GM19467 (cell line): ENCODE measurements around the gene ATF7.
"Not testable (repeated sequence)": the region's sequence is repeated elsewhere in the genome, so short reads cannot be mapped to it uniquely, and the experiment has no call there.

Experiments used
- ATAC-seq: cut with Tn5 transposase; IDR thresholded peaks from one replicate; pipeline ENCODE4 v1.9.1; 2021; ENCODE audit warnings: mild to moderate bottlenecking, moderate library complexity; ENCODE audit not compliant: unreplicated experiment

The ATF7 gene

DNA sequence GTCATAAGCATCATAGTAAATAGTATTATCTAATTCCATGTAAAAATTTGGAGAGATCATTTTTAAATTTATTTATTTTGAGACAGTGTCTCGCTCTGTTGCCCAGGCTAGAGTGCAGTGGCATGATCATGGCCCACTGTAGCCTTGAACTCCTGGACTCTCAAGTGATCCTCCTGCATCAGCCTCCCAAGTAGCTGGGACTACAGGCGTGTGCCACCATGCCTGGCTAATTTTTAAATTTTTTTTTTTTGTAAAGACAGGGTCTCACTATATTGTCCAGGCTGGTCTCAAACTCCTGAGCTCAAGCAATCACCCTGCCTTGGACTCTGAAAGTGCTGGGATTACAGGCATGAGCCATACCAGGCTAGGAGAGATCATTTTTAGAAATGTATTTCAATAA, 27.2 kb downstream of the ATF7 start:
- not testable (repeated sequence) for ATAC-seq

DNA sequence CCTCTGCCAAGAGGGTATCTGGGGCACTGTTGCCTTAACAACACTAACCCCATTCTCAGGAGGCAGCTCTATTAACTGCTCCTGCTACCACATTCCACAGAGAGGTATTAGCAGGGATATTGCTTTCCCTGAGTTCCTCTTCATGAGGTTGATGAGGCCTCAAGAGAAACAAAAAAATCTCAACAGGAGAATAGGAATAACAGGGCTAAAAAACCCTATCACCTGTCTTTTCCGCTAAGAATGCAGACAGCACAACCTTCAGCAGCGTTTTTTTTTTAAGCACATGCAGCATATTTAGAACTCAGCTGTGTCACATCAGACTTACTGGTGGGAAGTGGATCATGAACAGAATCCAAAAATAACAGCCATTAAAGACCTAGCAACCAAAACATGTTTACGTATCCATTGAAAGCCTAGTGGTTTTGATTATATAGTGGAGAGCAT, 29.2 kb downstream of the ATF7 start:
- ATAC-seq: no peak

DNA sequence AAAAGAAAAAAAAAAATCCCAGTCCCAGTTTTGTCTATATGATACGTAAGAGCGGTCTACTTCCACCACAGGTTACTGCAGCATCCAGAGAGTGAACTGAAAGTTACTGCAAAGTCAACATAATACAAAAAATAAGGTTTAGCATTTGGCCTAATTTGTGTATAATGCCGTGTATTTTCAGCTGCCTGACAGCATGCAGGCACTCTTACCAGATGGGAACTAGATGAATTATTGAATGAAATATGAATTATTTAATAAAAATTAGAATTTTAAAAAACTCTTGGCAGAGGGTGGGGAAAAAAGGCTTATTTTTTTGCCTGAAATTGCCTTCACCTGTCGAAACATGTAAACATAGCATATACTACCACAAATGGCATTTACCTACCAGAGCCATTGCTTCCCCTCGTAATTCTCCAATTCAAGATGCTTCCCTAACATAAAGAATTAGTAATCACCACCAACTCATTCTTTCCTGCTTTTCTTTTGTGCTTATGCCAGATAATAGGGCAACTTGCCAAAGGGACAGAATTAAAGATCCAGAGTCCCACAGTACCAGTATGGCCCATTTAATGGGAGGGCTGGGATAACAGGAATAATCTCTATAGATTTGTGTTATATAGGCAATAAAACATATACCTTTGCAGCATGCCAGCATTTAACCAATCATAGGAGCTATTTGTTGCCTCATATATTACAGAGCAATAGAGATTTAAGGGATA, 31.1 kb downstream of the ATF7 start:
- ATAC-seq: no peak

DNA sequence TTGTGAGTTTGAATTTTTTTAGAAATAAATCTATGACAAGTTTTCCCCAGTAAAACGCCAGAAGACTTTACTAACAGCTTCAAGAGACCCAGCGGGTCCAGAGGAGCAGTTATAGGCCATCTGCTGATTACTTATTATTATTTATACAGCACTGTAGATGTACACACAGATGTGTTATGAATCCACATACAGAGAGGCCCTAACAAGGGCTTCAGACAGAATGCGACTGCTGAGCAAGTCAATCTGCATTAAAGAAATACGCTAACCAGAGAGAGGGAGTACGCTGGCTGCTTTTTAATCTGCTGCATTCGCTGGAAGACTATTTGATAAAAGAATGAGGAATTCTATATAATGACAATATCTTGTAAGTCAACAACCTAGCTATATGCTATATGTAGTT, 32.5 kb downstream of the ATF7 start:
- ATAC-seq: no peak

DNA sequence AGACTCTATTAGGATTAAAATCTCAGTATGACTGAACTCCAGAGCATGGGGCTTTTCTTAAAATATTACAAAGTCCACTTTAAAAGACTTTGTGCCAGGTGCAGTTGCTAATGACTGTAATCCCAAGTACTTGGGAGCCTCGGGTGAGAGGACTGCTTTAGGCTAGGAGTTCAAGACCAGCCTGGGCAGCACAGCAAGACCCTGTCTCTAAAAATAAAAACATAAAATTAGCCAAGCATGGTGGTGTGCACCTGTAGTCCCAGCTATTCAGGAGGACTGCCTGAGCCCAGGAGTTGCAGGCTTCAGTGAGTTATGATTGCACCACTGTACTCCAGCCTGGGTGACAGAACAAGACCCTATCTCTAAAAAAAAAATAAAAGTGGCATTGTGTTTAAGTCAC, 33.2 kb downstream of the ATF7 start:
- ATAC-seq: no peak

DNA sequence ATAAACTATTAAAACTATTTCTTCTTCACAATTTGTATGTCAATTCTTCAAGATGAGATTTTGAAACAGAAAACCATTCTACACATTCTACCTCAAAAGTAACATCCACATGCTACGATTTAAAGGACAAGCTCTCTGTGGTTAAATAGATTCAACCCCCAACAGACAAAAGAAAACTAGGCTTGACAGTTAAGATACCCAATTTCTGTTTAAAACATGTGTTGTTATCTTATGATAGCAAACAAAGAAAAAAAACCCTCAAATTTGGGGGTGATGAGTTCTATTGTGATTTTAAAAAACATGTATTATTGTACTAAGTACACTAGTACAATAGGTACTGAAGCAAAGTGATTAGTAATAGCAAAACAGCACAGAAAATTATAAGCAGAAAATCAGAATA, 33.8 kb downstream of the ATF7 start:
- ATAC-seq: no peak

DNA sequence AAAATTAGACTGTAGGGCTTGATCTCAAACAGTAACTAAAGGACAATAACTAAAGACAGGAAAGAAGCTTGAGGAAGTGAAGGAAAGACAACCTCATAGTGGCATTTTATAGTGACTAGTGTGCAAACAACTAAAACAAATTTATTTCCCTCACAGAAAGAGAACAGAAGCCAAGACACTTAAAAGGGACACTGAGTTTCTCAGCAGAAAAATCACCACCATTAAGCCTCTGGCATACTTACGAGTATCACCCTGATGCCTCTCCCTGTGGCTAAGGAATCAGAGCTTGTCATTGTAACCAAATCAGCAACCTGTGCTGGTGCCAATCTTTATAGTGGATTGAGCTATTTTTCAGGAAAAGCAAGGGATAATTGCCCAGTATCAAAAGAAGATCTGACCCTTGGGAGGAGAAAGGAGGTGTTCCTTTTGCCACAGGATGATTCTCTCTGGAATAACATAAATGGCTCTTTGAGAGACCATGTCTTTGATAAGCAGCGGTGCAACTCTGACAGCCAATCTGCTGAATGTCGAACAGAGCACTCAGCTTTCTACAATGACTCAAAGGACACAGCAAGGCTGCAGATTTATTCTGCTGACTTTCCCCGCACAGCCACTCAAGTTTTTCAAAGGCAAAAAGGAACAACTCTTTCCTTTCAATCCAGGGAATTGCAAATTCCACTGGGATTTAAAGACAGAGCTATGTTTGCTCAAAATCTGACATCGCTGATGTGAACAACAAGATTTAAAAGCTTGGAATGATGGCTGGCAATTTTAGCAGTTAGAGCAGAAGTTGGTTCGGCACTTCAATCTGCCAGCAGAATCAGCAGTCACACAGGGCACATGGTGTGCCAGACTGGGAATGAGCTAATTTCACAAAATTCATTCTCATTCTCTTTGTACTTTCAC, 34.6 kb downstream of the ATF7 start:
- no peak for ATAC-seq

DNA sequence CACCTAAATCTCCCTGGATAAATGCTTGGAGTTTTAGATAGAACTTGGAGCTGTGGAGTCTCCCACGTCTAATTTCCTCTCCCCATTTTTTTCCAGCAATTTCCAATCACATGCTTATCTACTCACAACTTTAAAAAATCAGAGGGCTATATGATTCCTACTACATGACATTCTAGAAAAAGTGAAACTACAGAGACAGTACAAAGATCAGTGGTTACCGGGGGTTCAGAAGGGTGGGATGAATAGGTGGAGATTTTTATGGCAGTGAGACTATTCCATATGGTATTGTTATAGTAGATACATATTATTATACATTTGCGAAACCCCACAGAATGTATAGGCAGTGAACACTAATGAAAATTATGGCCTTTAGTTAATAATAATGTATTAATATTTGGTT, 35.5 kb downstream of the ATF7 start:
- ATAC-seq: no peak

DNA sequence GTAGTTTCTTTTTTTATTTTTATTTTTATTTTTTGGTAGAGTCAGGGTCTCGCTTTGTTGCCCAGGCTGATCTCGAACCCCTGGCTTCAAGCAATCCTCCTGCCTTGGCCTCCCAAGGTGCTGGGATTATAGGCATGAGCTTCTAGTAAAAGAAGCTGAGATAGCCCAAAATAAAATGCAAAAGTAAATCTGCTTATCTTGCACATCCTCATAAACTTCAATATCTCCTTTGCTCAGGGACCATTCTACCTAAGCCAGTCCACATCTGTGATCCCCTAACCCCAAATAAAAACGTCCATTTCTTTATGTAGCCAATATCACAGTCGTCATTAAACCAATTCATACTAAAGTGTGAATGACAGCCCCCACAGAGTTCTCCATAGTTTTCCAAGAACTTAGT, 36.3 kb downstream of the ATF7 start:
- ATAC-seq: no peak

DNA sequence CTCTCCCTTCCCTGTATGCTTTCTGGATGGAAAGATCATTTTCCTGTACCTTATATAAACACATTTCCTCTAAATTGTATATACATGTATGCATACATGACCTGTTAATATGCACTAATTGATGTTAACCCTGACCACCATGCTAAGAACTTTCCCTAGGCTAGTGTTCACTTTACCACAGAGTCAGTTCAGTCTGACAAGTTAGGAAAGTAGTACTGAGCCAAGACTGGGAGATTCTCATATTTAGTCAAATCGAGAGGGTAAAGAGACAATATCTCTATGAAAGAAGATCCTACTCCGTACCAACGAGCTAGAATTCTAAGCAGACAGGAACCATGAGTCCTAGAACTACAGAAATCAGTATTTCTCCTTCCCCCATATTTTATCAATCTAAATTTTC, 36.8 kb downstream of the ATF7 start:
- no peak for ATAC-seq

DNA sequence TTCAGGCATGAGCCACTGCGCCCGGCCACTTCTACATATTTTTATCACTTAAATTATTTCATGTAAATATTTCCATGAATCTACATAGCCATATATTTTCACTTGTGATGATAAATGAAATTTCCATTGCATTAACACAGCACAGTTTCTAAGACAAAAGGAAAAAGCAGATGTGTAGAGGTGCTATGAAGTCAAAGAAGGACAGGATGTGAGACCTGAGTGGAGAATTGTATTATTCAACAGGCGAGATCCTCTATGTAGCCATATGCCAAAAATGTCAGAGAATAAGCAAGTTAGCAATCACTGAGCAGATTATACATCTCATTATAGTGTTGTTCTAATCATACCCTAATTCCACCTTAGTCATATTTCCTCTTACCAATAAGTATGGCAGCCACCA, 38.1 kb downstream of the ATF7 start:
- no peak for ATAC-seq

DNA sequence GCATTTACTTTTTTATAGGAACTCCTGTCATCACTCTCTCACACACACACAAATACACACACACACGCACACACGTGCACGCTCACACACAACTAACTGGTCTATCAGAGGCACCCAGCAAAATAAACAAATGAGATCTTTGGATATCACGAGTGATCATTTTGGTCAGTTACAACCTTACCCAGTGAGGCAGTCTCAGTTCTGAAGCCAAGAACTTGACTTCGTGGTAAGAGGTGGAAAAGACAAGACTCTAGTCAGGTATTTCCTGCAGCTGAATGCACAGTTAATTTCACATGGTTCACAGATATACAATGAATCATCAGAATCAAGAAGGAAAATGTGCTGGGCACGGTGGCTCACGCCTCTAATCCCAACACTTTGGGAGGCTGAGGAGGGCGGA, 39.4 kb downstream of the ATF7 start:
- no peak for ATAC-seq

DNA sequence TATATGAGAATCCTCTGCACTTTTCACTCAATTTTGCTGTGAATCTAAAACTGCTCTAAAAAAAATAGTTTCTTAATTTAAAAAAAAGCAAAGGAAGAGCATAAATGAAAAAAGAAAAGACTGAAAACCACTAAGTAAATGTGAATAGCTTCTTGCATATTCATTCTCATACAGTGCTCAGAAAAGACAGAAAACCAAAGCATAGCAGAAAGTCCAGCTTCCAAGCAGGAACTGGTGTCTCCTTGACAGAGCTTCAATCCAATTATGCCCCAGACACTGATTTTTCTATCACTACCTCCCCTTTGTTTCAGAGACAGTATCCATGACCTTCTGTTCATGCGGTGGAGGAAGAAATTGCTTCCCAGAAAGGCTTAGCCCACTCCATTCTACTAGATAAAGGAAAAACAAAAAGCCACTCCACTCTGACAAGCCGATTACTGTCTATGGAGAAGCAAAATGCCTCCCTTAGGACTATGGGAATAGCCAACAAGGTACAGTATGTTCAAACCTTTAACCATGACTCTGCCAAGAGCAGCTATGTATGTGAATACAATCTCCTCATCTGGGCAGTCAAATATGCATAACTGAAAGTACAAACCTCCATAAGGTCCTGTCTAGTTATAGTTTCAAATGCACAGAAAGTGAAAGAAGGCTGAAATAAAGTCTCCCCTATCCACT, 40.6 kb downstream of the ATF7 start:
- no peak for ATAC-seq

DNA sequence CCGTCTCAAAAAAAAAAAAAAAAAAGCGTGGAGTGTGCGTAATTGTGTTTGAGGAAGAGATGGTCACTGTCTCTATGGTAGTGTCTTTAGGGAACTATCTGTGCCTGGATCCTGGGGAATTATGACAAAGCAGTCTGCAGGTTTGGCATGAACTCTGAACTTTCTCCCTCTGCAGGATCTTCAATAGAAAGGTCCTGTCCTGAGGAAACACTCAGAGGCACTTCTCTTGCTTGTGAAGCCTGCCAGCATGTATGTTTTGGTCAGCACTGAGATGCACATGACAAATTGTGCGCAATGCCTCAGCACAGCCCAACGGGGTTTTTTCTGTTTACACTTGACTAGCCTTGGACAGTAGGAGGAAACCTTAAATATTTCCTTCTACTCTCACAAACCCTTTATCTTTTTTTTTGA, 46.6 kb downstream of the ATF7 start:
- no peak for ATAC-seq

DNA sequence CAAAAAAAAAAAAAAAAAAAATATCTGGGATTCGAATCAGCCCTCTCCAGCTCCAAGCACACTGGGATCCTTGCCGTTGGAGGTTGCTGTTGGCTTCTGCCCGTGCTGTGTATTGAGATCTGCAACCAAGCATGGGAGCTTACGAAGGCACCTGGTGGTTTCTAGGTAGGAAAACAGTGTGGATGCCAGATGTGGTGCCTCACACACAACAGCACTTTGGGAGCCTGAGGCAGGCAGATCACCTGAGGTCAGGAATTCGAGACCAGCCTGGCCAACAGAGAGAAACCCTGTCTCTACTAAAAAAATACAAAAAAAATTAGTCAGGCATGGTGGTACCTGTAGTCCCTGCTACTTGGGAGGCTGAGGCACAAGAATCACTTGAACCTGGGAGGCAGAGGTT, 47.4 kb downstream of the ATF7 start:
- no peak for ATAC-seq

DNA sequence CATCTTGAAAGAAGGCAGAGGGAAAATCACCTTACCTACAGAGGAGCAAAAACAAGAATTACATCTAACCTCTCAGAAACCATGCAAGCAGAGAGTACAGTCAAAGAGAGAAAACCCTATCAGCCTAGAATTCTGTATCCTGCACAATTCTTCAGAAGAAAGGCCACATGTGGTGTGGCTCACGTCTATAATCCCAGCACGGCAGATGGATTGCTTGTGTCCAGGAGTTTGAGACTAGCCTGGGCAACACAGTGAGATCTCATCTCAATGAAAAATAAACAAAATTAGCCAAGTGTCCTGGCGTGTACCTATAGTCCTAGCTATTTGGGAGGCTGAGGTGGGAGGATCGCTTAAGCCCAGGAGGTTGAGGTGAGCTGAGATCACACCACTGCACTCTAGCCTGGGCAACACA, 48.2 kb downstream of the ATF7 start:
- ATAC-seq: no peak

DNA sequence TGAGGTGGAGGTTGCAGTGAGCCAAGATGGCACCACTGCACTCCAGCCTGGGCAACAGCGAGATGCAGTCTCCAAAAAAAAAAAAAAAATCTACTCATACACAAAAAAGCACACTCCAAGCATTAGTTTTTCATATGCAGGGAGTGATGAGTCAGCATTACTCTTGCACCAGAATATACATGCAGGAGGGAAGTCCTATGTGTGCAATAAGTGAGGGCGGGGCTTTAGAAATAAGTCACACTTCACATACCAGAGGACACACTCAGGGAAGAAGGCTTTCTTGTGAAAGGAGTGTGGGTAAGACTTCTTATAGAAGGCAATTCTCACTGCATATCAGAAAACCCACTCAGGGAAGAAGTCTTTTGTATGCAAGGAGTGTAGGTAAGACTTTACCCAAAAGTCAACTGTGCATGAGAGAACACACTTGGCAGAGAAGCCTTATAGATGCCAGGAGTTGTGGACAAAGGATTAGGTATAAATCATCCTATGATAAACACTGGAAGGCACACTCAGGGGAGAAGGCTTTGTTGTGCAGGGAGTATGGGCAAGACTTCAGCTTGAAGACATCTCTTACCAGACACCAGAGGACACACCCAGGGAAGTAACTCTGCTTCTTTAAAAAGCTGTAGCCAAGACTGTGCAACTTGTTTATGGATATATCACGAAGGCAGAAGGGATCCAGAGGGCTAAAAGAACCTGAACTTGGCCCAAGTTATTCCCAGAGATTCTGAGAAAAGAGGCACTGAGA, 50.5 kb downstream of the ATF7 start:
- ATAC-seq: no peak

DNA sequence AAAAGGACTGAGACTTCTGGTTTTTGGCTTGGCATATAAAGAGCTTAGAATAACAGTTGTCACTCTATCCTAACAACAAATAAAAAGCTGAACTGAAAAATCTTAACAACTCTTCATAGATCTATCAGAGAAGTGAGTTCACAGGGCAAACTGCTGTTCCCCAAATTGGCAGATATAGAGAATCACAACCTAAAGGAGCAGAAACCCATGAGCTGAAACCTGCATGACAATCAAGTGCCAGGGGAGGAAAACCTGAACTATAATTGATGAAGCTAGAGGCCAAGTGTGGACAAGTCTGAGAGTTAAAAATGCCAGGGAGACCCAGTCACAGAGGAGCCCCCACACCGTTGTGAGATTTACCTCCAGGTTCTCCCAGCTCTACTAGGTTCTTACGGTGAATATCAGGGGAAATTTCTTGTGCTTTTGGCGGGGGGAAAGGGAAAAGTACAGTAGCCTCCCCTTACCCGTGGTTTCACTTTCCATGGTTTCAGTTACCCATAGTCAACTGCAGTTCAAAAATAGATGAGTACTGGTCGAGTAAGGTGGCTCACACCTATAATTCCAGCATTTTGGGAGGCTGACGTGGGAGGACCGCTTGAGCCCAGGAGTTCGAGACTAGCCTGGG, 53.9 kb downstream of the ATF7 start:
- ATAC-seq: no peak

DNA sequence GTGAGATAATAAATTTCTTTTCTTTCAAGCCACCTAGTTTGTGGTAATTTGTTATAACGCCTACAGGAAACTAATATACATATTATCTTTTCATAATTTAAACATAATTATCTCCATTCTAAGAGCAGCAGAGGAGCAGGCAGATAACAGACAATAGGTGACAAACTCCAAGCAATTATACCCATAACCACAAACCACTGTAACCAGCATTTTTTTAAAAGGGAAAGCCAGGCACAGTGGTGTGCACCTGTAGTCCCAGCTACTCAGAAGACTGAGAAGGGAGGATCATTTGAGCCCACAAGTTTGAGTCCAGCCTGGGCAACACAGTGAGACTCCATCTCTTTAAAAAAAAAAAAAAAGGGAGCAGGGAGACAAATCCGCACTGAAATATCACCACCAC, 54.9 kb downstream of the ATF7 start:
- no peak for ATAC-seq

DNA sequence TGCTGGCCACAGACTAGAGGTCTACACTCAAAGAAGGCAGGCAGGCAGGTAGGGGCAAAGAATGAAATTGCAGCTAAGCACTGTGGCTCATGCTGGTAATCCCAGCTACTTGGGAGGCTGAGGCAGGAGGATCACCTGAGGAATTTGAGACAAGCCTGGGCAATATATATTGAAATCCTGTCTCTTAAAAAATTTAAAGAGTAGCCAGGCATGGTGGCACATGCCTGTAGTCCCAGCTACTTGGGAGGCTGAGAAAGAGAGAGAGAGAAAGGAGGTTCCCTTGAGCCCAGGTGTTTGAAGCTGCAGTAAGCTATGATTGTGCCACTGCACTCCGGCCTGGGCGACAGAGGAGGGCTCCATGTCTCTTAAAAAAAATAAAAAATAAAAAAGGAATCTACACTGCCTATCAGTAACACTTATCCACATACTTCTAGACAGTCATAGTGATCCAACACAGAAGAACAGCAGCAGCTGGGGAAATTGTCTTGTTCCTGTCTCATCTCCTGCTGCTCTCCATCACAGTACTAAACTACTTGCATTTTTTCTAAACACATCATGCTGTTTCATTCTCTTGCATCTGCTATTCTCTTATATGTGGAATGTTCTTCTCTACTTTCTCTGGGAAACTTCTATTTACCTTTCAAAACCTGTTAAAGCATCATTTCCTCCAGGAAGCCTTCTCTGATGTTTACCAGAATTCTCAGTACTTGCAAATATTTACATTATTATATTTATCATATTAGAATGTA, 57.2 kb downstream of the ATF7 start:
- ATAC-seq: no peak
